Peyer's patch (tissue), 4 donors: ENCODE results near the gene THEMIS2. TPM values are rescaled to one million over a fixed set of nuclear protein-coding genes. Genes with fewer than 3 reads are reported as not detected.

ENCODE experiments used
- DNase-seq, 3 donors: peaks; one replicate each; pipeline ENCODE4 v3.0.0-alpha.2; 2017 to 2019
- H3K27ac ChIP-seq, 4 donors: fragments of 200-600 bp; sonication (generic); one replicate each; pipeline ENCODE4 v1.5.1; 2016 to 2019
- H3K27me3 ChIP-seq, 2 donors: fragments of 200-600 bp; sonication (generic); one replicate each; pipeline ENCODE4 v1.5.1; 2019
- H3K36me3 ChIP-seq, 3 donors: fragments of 200-600 bp; sonication (generic); one replicate each; pipeline ENCODE4 v1.5.1; 2016 to 2019
- H3K4me1 ChIP-seq, 4 donors: fragments of 200-600 bp; sonication (generic); one replicate each; pipeline ENCODE4 v1.5.1; 2016 to 2019
- H3K4me3 ChIP-seq, 4 donors: fragments of 200-600 bp; sonication (generic); 1 replicate in 3 of 4; 2 replicates in 1 of 4; pipeline ENCODE4 v1.5.1; 2016 to 2019; ENCODE audit warnings: mild to moderate bottlenecking in 1 of 4
- H3K9me3 ChIP-seq, 4 donors: fragments of 200-600 bp; sonication (generic); one replicate each; pipeline ENCODE4 v1.5.1; 2016 to 2019; ENCODE audit warnings: mild to moderate bottlenecking in 1 of 4
- POLR2A ChIP-seq, 2 donors: fragments of 450-650 bp; IDR thresholded peaks; one replicate each; pipeline ENCODE4 v1.5.1; 2017; ENCODE audit warnings: antibody characterized with exemption in 2 of 2, mild to moderate bottlenecking in 2 of 2, moderate library complexity in 2 of 2
- small RNA-seq, 2 donors: library from RNA; depleted of rRNA; stranded (forward); fragments of <200 nt; gene quantifications; one replicate each; pipeline ENCODE3, GENCODE V24; 2016
- total RNA-seq, 4 donors: library from RNA; depleted of rRNA; stranded (reverse); fragments of >200 nt; gene quantifications; one replicate each; pipeline ENCODE4 v1.1.0, GENCODE V29; 2016
- TF ChIP-seq, protein P1 (sequence below), 6 experiments: fragments of 450-650 bp in 4 of 6; fragments of 200-600 bp in 2 of 6; sonication (generic) in 1 of 6; IDR thresholded peaks; one replicate each; pipeline ENCODE4 v1.5.1; 2017 to 2019; ENCODE audit warnings: antibody characterized with exemption in 6 of 6, mild to moderate bottlenecking in 3 of 6, moderate library complexity in 1 of 6

The THEMIS2 gene
- total RNA-seq, 4 donors from 2014 or later = 8.1 to 86.6 (median 22.8) TPM

DNA sequence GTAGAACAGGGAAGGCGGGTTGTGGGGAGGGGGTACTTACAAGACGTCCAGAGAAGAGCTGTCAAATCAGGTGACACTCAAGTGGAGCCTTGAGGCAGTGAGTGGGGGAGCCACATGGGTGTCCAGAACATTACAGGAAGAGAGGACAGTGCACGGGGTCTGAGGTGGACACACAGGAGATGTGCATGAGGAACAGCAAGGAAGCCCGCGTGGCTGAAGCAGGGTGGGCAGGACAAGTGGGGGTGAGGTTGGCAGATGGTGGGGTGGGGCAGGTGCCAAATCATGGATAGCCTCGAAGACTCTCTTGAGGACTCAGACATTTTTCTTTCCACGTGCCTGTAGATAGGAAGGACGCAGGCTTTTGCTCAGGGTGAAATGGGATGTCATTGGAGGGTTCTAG lies 63.4 kb downstream of the THEMIS2 start:
- no peaks in the 10 kb centered on the region for H3K9me3 ChIP-seq
- H3K4me1 ChIP-seq = no peaks in the 10 kb centered on the region
- no peaks in the 10 kb centered on the region for H3K36me3 ChIP-seq
- DNase-seq = no peak
- TF ChIP-seq POLR2A (IDR thresholded peaks at IDR 0.05) = no peak
- TF ChIP-seq, protein P1, sequence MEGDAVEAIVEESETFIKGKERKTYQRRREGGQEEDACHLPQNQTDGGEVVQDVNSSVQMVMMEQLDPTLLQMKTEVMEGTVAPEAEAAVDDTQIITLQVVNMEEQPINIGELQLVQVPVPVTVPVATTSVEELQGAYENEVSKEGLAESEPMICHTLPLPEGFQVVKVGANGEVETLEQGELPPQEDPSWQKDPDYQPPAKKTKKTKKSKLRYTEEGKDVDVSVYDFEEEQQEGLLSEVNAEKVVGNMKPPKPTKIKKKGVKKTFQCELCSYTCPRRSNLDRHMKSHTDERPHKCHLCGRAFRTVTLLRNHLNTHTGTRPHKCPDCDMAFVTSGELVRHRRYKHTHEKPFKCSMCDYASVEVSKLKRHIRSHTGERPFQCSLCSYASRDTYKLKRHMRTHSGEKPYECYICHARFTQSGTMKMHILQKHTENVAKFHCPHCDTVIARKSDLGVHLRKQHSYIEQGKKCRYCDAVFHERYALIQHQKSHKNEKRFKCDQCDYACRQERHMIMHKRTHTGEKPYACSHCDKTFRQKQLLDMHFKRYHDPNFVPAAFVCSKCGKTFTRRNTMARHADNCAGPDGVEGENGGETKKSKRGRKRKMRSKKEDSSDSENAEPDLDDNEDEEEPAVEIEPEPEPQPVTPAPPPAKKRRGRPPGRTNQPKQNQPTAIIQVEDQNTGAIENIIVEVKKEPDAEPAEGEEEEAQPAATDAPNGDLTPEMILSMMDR (IDR thresholded peaks at IDR 0.05) = no peak
- H3K27me3 ChIP-seq = no peaks in the 10 kb centered on the region
- H3K27ac ChIP-seq = peak overlapping the region in 1 of 4 donors; percentile 36
- peak overlapping the region in 2 of 4 donors; percentile 44 to 53 for H3K4me3 ChIP-seq

Small RNAs within 50 kb of the gene (small RNA-seq; reads per million reads assigned to genes)
- gene RNU6-1245P (0 reads per million in 2 donors), gene SCARNA1 (16.3 to 38.6 reads per million in 2 donors)

Other genes starting within 250 kb of the THEMIS2 start
- gene FGR, start 237.4 kb upstream of the THEMIS2 start, total RNA-seq = 10 to 100 TPM in 1 of 4 donors, 1 to 10 TPM in 3; 1.1 to 38.8 (median 4.7) TPM
- 10 to 100 TPM; 17.8 to 28.5 (median 20.7) TPM for gene IFI6, start 200.4 kb upstream of the THEMIS2 start, total RNA-seq
- 10 to 100 TPM in 2 of 4 donors, 1 to 10 TPM in 2; 9.3 to 62.7 (median 12.8) TPM for gene FAM76A, start 146.6 kb upstream of the THEMIS2 start, total RNA-seq
- 10 to 100 TPM; 57.8 to 63.7 (median 59.9) TPM for gene STX12, start 99.3 kb upstream of the THEMIS2 start, total RNA-seq
- 10 to 100 TPM; 19.1 to 82.5 (median 27.0) TPM for gene PPP1R8, start 41.8 kb upstream of the THEMIS2 start, total RNA-seq
- 10 to 100 TPM in 2 of 4 donors, 1 to 10 TPM in 2; 8.2 to 23.1 (median 10.0) TPM for gene RPA2, start 42.0 kb downstream of the THEMIS2 start, total RNA-seq
- 10 to 100 TPM in 3 of 4 donors, 1 to 10 TPM in 1; 6.6 to 43.4 (median 31.6) TPM for gene SMPDL3B, start 62.5 kb downstream of the THEMIS2 start, total RNA-seq
- gene XKR8, start 87.4 kb downstream of the THEMIS2 start, total RNA-seq = 10 to 100 TPM in 3 of 4 donors, 1 to 10 TPM in 1; 5.8 to 13.9 (median 11.8) TPM
- gene EYA3, start 216.1 kb downstream of the THEMIS2 start, total RNA-seq = 10 to 100 TPM; 17.1 to 32.2 (median 23.4) TPM